OCI-LY7 (cell line): ENCODE measurements around the gene LPP.

ENCODE experiments used
- EZH2phosphoT487 ChIP-seq: fragments of 200-600 bp; sonication (generic); IDR thresholded peaks from 2 replicates; pipeline ENCODE4 v1.6.1; 2018; ENCODE audit warnings: low read depth, borderline replicate concordance, mild to moderate bottlenecking, mixed run types, antibody characterized with exemption, low read length, moderate library complexity, mixed read lengths
- TF ChIP-seq, protein P1 (sequence below): fragments of 200-600 bp; sonication (generic); conservative IDR thresholded peaks from 2 replicates; pipeline ENCODE4 v1.5.1; 2014; ENCODE audit warnings: mild to moderate bottlenecking, antibody characterized with exemption, low read length, moderate library complexity, mixed read lengths

- TF ChIP-seq, protein P1, sequence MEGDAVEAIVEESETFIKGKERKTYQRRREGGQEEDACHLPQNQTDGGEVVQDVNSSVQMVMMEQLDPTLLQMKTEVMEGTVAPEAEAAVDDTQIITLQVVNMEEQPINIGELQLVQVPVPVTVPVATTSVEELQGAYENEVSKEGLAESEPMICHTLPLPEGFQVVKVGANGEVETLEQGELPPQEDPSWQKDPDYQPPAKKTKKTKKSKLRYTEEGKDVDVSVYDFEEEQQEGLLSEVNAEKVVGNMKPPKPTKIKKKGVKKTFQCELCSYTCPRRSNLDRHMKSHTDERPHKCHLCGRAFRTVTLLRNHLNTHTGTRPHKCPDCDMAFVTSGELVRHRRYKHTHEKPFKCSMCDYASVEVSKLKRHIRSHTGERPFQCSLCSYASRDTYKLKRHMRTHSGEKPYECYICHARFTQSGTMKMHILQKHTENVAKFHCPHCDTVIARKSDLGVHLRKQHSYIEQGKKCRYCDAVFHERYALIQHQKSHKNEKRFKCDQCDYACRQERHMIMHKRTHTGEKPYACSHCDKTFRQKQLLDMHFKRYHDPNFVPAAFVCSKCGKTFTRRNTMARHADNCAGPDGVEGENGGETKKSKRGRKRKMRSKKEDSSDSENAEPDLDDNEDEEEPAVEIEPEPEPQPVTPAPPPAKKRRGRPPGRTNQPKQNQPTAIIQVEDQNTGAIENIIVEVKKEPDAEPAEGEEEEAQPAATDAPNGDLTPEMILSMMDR = no peak
- TF ChIP-seq EZH2phosphoT487 = no peak
Observed at GRCh38 chr3:188332085-188332484, 178.1 kb downstream of the LPP start.
